Body of pancreas (tissue), 4 donors: Measurements from ENCODE around the gene FAM98C.

Experiments
- POLR2A ChIP-seq, 3 donors: fragments of 450-650 bp; IDR thresholded peaks; one replicate each; pipeline ENCODE4 v1.6.1; 2016; ENCODE audit warnings: antibody characterized with exemption in 3 of 3, mild to moderate bottlenecking in 2 of 3
- TF ChIP-seq, protein P1 (sequence below), 7 experiments: fragments of 450-650 bp in 4 of 7; fragments of 200-600 bp in 3 of 7; sonication (generic) in 3 of 7; IDR thresholded peaks; one replicate each; pipeline ENCODE4 v1.5.1; 2016 to 2019; ENCODE audit warnings: antibody characterized with exemption in 7 of 7

DNA sequence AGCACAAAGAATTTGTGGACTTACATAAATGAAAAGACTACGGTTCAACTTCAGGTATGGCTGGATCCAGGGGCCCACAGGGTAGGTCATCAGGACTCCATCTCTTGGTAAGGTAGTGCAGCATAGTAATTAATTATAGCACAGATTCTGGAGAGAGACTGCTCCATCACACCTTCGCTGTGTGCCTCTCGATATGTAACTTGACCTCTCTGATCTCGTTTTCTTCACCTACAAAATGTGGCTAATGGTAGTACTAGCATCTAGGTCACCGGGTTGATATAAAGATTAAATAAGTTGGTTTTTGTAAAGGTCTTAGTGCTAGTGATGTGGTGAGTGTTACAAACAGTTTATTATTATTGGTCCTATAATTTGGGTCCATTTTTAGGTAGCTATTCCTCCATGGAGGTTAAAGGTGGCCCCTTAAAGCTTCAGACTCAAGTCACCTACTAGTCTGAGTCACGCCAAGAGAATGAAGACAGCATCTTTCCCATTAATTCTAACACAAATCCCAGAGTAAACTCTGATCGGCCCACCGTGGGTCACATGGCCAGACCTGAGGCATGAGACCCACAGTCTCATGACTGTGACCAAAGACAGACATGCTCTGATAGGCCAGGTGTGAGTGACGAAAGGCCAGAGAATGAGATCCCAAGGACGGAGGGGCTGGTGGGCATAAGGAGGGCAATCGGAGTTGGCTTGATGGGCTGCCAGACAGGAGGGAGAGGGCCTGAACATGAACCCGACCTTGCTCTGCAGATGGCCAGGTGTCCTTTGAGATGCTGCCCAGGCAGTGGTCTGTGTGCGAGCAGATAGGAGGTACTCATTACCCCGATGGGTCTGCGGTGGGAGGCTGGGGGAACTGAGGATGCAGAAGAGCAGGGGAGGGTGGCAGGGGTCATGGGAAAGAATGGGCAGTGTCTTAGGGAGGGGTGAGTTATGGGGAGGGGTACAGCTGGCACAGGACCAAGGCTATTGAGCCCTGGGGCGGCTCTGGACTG, 46.9 kb upstream of the FAM98C start:
- TF ChIP-seq, protein P1, sequence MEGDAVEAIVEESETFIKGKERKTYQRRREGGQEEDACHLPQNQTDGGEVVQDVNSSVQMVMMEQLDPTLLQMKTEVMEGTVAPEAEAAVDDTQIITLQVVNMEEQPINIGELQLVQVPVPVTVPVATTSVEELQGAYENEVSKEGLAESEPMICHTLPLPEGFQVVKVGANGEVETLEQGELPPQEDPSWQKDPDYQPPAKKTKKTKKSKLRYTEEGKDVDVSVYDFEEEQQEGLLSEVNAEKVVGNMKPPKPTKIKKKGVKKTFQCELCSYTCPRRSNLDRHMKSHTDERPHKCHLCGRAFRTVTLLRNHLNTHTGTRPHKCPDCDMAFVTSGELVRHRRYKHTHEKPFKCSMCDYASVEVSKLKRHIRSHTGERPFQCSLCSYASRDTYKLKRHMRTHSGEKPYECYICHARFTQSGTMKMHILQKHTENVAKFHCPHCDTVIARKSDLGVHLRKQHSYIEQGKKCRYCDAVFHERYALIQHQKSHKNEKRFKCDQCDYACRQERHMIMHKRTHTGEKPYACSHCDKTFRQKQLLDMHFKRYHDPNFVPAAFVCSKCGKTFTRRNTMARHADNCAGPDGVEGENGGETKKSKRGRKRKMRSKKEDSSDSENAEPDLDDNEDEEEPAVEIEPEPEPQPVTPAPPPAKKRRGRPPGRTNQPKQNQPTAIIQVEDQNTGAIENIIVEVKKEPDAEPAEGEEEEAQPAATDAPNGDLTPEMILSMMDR (IDR thresholded peaks at IDR 0.05): no peak
- no peak for TF ChIP-seq POLR2A (IDR thresholded peaks at IDR 0.05)
